HepG2 (cell line): ENCODE measurements around the gene GCG. TPM values are rescaled to one million over a fixed set of nuclear protein-coding genes. Genes with fewer than 3 reads are reported as not detected.

Experiments
- BRCA1 ChIP-seq: sonication (generic); formaldehyde crosslinking; IDR thresholded peaks from 2 replicates; pipeline ENCODE4 v1.4.0; 2020; ENCODE audit warnings: missing genetic modification reagents
- CEBPZ ChIP-seq: IDR thresholded peaks from 2 replicates; pipeline ENCODE4 v1.6.1; 2012; ENCODE audit warnings: low read length, improper control_type of control experiment
- HMG20B ChIP-seq: conservative IDR thresholded peaks from 2 replicates; pipeline ENCODE4 v1.6.1; 2016; ENCODE audit warnings: missing genetic modification reagents, missing compliant biosample characterization
- ISX ChIP-seq: sonication (generic); formaldehyde crosslinking; conservative IDR thresholded peaks from 2 replicates; pipeline ENCODE4 v1.5.0; 2020; ENCODE audit warnings: missing genetic modification reagents
- KAT7 ChIP-seq: IDR thresholded peaks from 2 replicates; pipeline ENCODE4 v1.6.1; 2018; ENCODE audit warnings: borderline replicate concordance, missing compliant biosample characterization
- MED1 ChIP-seq: sonication (generic); formaldehyde crosslinking; IDR thresholded peaks from 2 replicates; pipeline ENCODE4 v1.4.0; 2020; ENCODE audit warnings: missing genetic modification reagents
- NFE2 ChIP-seq: sonication (generic); formaldehyde crosslinking; IDR thresholded peaks from 2 replicates; pipeline ENCODE4 v1.4.0; 2020; ENCODE audit warnings: missing genetic modification reagents
- NR2F6 ChIP-seq, 2 experiments: IDR thresholded peaks; 2 replicates each; pipeline ENCODE4 v1.6.1; 2016; ENCODE audit warnings: antibody characterized with exemption in 1 of 2, mild to moderate bottlenecking in 1 of 2
- RBFOX2 ChIP-seq: fragments of 200-400 bp; formaldehyde crosslinking; IDR thresholded peaks from 2 replicates; pipeline ENCODE4 v1.6.1; 2017; ENCODE audit warnings: low read depth, mild to moderate bottlenecking, low read length
- REL ChIP-seq: sonication (generic); formaldehyde crosslinking; conservative IDR thresholded peaks from 2 replicates; pipeline ENCODE4 v1.8.0; 2022; ENCODE audit warnings: mild to moderate bottlenecking, missing genetic modification reagents, moderate library complexity
- REST ChIP-seq, 2 experiments: IDR thresholded peaks; 2 replicates each; pipeline ENCODE4 v1.6.1; 2011 to 2012; ENCODE audit warnings: low read length in 2 of 2, borderline replicate concordance in 1 of 2, low read depth in 1 of 2, mild to moderate bottlenecking in 1 of 2, moderate library complexity in 1 of 2
- SMYD3 ChIP-seq: sonication (generic); formaldehyde crosslinking; IDR thresholded peaks from 2 replicates; pipeline ENCODE4 v1.8.1; 2023; ENCODE audit warnings: mild to moderate bottlenecking, missing genetic modification reagents
- SOX13 ChIP-seq, 3 experiments: fragments of 450-650 bp in 1 of 3; sonication (generic) in 1 of 3; formaldehyde crosslinking in 1 of 3; IDR thresholded peaks in 2 of 3; conservative IDR thresholded peaks in 1 of 3; 2 replicates each; pipeline versions ENCODE4 v1.5.0 to v1.6.1; 2016 to 2020; ENCODE audit warnings: antibody characterized with exemption in 1 of 3, mild to moderate bottlenecking in 1 of 3, missing compliant biosample characterization in 1 of 3, missing genetic modification reagents in 1 of 3, moderate library complexity in 1 of 3
- SP140L ChIP-seq: sonication (generic); formaldehyde crosslinking; IDR thresholded peaks from 2 replicates; pipeline ENCODE4 v1.4.0; 2020; ENCODE audit warnings: missing genetic modification reagents, borderline replicate concordance
- YEATS2 ChIP-seq: sonication (generic); formaldehyde crosslinking; IDR thresholded peaks from 2 replicates; pipeline ENCODE4 v1.4.0; 2020; ENCODE audit warnings: missing genetic modification reagents, borderline replicate concordance
- ZBTB7B ChIP-seq: sonication (generic); formaldehyde crosslinking; IDR thresholded peaks from 2 replicates; pipeline ENCODE4 v1.4.0; 2020; ENCODE audit warnings: missing genetic modification reagents
- ZNF337 ChIP-seq: sonication (generic); formaldehyde crosslinking; IDR thresholded peaks from 2 replicates; pipeline ENCODE4 v1.5.1; 2020; ENCODE audit warnings: missing genetic modification reagents, low read depth, mild to moderate bottlenecking, borderline replicate concordance
- ZNF7 ChIP-seq: IDR thresholded peaks from 2 replicates; pipeline ENCODE4 v1.6.1; 2016; ENCODE audit warnings: missing biosample characterization, missing genetic modification reagents
- ZNF720 ChIP-seq: sonication (generic); formaldehyde crosslinking; IDR thresholded peaks from 2 replicates; pipeline ENCODE4 v1.4.0; 2020; ENCODE audit warnings: missing genetic modification reagents
- ZNF772 ChIP-seq: sonication (generic); formaldehyde crosslinking; IDR thresholded peaks from 2 replicates; pipeline ENCODE4 v1.5.0; 2020; ENCODE audit warnings: mild to moderate bottlenecking, missing genetic modification reagents
- polyA plus RNA-seq, 8 experiments: library from polyadenylated mRNA; depleted of rRNA in 3 of 8; stranded (reverse) in 7 of 8; unstranded in 1 of 8; fragments of >200 nt; fragmentation: Illumina TruSeq in 4 of 8; extraction: Trizol in 4 of 8; gene quantifications; 2 replicates each; pipeline versions ENCODE4 v1.2.1 to v1.2.3, GENCODE V29; 2011 to 2016; ENCODE audit warnings: low read depth in 4 of 8, missing spikeins in 1 of 8, mixed read lengths in 1 of 8; ENCODE audit not compliant: insufficient read depth in 1 of 8
- total RNA-seq, 5 experiments: library from RNA; depleted of rRNA; stranded (reverse); fragments of >200 nt; fragmentation: Illumina TruSeq; extraction: Trizol; gene quantifications; 2 replicates each; pipeline ENCODE4 v1.2.3, GENCODE V29; 2016; ENCODE audit warnings: low read depth in 1 of 5
- TF ChIP-seq, protein P1 (sequence below): IDR thresholded peaks from 2 replicates; pipeline ENCODE4 v1.6.1; 2016; ENCODE audit warnings: low read depth
- TF ChIP-seq, protein P2 (sequence below): conservative IDR thresholded peaks from 2 replicates; pipeline ENCODE4 v1.6.1; 2018; ENCODE audit warnings: missing genetic modification reagents

Gene GCG
- total and polyA plus RNA-seq, 2 of the 13 experiments (the other 11 are each of a cell fraction or from before 2014, with no cell fraction given) = not detected

DNA sequence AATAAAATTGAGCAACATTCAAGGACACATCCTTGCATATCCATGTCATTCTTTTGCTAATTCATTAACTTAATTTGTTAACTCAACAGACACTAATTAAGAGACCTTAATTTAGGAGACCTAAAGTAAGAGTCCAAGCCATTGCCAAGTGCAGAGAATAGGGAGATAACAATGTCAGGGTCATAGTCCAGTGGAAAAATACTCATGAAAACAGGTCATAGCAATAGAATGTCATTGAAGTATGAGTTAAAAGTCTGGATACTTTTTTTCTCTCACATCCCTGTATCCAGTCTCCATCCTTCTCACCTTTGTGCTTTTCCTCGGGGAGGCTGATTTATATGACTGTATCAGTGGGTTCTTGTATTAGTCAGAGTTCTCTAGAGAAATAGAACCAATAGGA, 51.5 kb downstream of the GCG start (continued):
- TF ChIP-seq, protein P1, sequence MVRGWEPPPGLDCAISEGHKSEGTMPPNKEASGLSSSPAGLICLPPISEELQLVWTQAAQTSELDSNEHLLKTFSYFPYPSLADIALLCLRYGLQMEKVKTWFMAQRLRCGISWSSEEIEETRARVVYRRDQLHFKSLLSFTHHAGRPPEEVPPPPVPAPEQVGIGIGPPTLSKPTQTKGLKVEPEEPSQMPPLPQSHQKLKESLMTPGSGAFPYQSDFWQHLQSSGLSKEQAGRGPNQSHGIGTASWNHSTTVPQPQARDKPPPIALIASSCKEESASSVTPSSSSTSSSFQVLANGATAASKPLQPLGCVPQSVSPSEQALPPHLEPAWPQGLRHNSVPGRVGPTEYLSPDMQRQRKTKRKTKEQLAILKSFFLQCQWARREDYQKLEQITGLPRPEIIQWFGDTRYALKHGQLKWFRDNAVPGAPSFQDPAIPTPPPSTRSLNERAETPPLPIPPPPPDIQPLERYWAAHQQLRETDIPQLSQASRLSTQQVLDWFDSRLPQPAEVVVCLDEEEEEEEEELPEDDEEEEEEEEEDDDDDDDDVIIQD (CRISPR knock-in tag) = peak; percentile 73; the same call in 1 of the 2 replicates
- TF ChIP-seq HMG20B = no peak
- no peak for TF ChIP-seq REST (IDR thresholded peaks at IDR 0.05; ENCODE audit: borderline replicate concordance in 1 of 2, low read depth in 1 of 2, low read length in 2 of 2)
- TF ChIP-seq SOX13 (IDR thresholded peaks at IDR 0.05) = no peak
- peak in 1 of 2 experiments; percentile 72; a peak in 2 of 4 replicates for TF ChIP-seq SOX13 (CRISPR knock-in tag; conservative IDR thresholded peaks at IDR 0.05 in 1 of 2, IDR thresholded peaks at IDR 0.05 in 1 of 2)
- no peak for TF ChIP-seq BRCA1 (CRISPR knock-in tag)
- no peak for TF ChIP-seq ZNF7 (CRISPR knock-in tag)
- TF ChIP-seq, protein P2, sequence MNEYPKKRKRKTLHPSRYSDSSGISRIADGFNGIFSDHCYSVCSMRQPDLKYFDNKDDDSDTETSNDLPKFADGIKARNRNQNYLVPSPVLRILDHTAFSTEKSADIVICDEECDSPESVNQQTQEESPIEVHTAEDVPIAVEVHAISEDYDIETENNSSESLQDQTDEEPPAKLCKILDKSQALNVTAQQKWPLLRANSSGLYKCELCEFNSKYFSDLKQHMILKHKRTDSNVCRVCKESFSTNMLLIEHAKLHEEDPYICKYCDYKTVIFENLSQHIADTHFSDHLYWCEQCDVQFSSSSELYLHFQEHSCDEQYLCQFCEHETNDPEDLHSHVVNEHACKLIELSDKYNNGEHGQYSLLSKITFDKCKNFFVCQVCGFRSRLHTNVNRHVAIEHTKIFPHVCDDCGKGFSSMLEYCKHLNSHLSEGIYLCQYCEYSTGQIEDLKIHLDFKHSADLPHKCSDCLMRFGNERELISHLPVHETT = no peak
- no peak for TF ChIP-seq ZBTB7B (CRISPR knock-in tag)
- TF ChIP-seq ZNF720 (CRISPR knock-in tag) = no peak
- TF ChIP-seq KAT7 (CRISPR knock-in tag) = 0 out of 2 replicates have a peak, but pooled peaks have one; percentile 66
- TF ChIP-seq CEBPZ = no peak
- no peak for TF ChIP-seq SP140L (CRISPR knock-in tag)
- no peak for TF ChIP-seq NR2F6 (IDR thresholded peaks at IDR 0.05)
- TF ChIP-seq NR2F6 (CRISPR knock-in tag; IDR thresholded peaks at IDR 0.05) = 0 out of 2 replicates have a peak, but pooled peaks have one; percentile 13
- no peak for TF ChIP-seq REL (CRISPR knock-in tag)
- no peak for TF ChIP-seq SMYD3 (CRISPR knock-in tag)
- TF ChIP-seq ZNF337 = no peak
- no peak for TF ChIP-seq MED1
- no peak for TF ChIP-seq ISX (CRISPR knock-in tag)
- no peak for TF ChIP-seq ZNF772 (CRISPR knock-in tag)
- no peak for TF ChIP-seq NFE2 (CRISPR knock-in tag)
- TF ChIP-seq YEATS2 = no peak
- TF ChIP-seq RBFOX2 = no peak
